Ishikawa (cell line): ENCODE data around the gene SHC1.

Experiments
- CEBPB ChIP-seq: IDR thresholded peaks from 2 replicates; pipeline ENCODE4 v1.6.1; 2012
- CREB1 ChIP-seq: IDR thresholded peaks from 2 replicates; pipeline ENCODE4 v1.6.1; 2012; ENCODE audit warnings: low read depth
- EGR1 ChIP-seq: IDR thresholded peaks from 2 replicates; pipeline ENCODE4 v1.6.1; 2012
- EP300 ChIP-seq: IDR thresholded peaks from 2 replicates; pipeline ENCODE4 v1.6.1; 2012; ENCODE audit warnings: borderline replicate concordance
- FOXM1 ChIP-seq: IDR thresholded peaks from 2 replicates; pipeline ENCODE4 v1.6.1; 2012; ENCODE audit warnings: low read depth, borderline replicate concordance
- MAX ChIP-seq: IDR thresholded peaks from 2 replicates; pipeline ENCODE4 v1.6.1; 2012
- NFIC ChIP-seq: IDR thresholded peaks from 2 replicates; pipeline ENCODE4 v1.6.1; 2012
- RAD21 ChIP-seq: IDR thresholded peaks from 2 replicates; pipeline ENCODE4 v1.6.1; 2012; ENCODE audit warnings: low read depth
- TAF1 ChIP-seq: IDR thresholded peaks from 2 replicates; pipeline ENCODE4 v1.6.1; 2012; ENCODE audit warnings: low read depth, mild to moderate bottlenecking
- TCF12 ChIP-seq: IDR thresholded peaks from 2 replicates; pipeline ENCODE4 v1.6.1; 2012; ENCODE audit warnings: low read depth
- TEAD4 ChIP-seq: IDR thresholded peaks from 2 replicates; pipeline ENCODE4 v1.6.1; 2012
- YY1 ChIP-seq: IDR thresholded peaks from 2 replicates; pipeline ENCODE4 v1.6.1; 2012; ENCODE audit warnings: low read depth
- ZBTB7A ChIP-seq: IDR thresholded peaks from 2 replicates; pipeline ENCODE4 v1.6.1; 2012; ENCODE audit warnings: low read depth
- TF ChIP-seq, protein P1 (sequence below): IDR thresholded peaks from 2 replicates; pipeline ENCODE4 v1.6.1; 2012
- TF ChIP-seq, protein P2 (sequence below): IDR thresholded peaks from 2 replicates; pipeline ENCODE4 v1.6.1; 2012; ENCODE audit warnings: low read depth, mild to moderate bottlenecking

Gene SHC1

DNA sequence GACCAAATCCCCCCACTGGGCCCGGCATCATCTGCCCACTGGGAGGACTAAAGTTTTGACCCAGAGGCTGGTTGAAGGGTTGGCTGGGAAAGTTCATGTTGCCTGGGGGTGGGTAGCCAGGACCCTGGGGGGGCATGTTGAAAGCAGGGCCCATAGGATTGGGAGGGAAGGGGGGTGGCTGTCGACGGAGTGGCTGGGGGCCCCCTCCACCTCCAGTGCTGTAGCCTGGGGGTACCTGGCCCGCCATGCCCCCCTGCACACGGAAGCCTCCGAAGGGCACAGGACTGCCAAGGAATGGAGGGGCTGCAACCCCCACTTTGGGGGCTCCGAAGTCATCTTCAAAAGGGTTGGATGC is 11.1 kb downstream of the SHC1 start:
- TF ChIP-seq ZBTB7A, result no peak
- TF ChIP-seq EGR1, result no peak
- no peak for TF ChIP-seq YY1
- TF ChIP-seq, protein P1, sequence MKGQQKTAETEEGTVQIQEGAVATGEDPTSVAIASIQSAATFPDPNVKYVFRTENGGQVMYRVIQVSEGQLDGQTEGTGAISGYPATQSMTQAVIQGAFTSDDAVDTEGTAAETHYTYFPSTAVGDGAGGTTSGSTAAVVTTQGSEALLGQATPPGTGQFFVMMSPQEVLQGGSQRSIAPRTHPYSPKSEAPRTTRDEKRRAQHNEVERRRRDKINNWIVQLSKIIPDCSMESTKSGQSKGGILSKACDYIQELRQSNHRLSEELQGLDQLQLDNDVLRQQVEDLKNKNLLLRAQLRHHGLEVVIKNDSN, result no peak
- TF ChIP-seq CEBPB, result no peak
- no peak for TF ChIP-seq CREB1
- TF ChIP-seq EP300, result no peak
- TF ChIP-seq NFIC, result no peak
- TF ChIP-seq, protein P2, sequence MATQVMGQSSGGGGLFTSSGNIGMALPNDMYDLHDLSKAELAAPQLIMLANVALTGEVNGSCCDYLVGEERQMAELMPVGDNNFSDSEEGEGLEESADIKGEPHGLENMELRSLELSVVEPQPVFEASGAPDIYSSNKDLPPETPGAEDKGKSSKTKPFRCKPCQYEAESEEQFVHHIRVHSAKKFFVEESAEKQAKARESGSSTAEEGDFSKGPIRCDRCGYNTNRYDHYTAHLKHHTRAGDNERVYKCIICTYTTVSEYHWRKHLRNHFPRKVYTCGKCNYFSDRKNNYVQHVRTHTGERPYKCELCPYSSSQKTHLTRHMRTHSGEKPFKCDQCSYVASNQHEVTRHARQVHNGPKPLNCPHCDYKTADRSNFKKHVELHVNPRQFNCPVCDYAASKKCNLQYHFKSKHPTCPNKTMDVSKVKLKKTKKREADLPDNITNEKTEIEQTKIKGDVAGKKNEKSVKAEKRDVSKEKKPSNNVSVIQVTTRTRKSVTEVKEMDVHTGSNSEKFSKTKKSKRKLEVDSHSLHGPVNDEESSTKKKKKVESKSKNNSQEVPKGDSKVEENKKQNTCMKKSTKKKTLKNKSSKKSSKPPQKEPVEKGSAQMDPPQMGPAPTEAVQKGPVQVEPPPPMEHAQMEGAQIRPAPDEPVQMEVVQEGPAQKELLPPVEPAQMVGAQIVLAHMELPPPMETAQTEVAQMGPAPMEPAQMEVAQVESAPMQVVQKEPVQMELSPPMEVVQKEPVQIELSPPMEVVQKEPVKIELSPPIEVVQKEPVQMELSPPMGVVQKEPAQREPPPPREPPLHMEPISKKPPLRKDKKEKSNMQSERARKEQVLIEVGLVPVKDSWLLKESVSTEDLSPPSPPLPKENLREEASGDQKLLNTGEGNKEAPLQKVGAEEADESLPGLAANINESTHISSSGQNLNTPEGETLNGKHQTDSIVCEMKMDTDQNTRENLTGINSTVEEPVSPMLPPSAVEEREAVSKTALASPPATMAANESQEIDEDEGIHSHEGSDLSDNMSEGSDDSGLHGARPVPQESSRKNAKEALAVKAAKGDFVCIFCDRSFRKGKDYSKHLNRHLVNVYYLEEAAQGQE, result no peak
- no peak for TF ChIP-seq TCF12
- TF ChIP-seq TEAD4, result no peak
- TF ChIP-seq TAF1, result no peak
- TF ChIP-seq MAX, result no peak
- no peak for TF ChIP-seq FOXM1
- no peak for TF ChIP-seq RAD21

DNA sequence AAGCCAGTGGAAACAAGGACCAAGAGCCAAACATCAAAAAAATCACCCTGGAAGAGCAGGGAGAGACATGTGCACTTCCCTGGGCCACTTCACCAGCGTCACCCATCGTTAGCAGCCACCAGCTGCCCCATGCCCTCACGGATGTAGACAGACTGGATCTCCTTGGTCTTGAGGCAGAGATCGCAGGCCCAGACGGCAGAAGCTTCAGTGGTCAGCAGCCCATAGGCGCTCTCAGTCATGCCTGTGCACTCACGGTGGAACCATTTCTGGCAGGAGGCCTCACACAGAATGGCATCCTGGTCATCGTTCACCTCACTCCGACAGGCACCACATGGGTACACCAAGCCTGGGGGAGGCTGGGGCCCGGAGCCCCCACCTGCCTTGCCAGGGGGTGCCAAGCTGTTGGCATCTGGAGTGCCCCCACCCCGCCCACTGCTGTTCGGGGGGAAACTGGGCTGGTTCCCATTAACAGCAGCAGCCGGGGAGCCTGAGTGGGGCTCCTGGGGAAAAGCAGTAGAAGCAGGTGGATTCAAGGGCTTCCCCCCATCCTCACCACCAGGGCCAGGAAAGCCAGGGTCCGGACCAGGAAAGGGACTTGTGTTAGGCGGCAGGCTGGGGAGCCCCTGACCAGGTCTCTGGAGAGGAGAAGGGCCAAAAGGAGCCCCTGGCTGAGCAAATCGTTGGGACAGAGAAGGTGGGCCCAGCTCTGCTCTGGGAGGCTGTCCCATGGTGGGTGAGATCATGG is 11.7 kb downstream of the SHC1 start:
- TF ChIP-seq ZBTB7A, result no peak
- TF ChIP-seq TAF1, result no peak
- TF ChIP-seq, protein P2, result no peak
- TF ChIP-seq YY1, result no peak
- TF ChIP-seq RAD21, result no peak

DNA sequence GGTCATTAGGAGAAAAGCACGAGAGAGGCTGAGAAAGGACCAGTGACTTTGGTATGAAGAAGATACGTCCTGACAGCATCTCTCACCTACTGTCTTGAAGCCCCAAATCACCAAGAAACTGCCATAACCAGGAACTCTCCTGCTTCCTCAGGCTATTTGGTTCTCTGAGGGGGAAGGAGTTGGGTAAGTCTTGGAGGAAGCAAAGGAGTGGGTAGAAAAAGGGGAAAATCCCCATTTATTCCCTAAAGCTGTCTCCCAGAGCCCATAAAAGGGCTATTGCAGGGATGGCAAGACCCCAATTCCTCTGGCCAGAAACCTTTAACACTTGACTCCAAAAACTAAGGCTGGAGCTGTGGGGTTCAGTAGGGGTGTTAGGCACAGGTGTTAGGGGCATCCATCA is 12.5 kb downstream of the SHC1 start:
- no peak for TF ChIP-seq TAF1
- TF ChIP-seq CEBPB, result no peak
- no peak for TF ChIP-seq EP300
- TF ChIP-seq EGR1, result no peak
- no peak for TF ChIP-seq MAX
- TF ChIP-seq YY1, result no peak

GRCh38 chr1:154957091-154957657 is 13.4 kb downstream of the SHC1 start:
- TF ChIP-seq RAD21 (no peak), NFIC (no peak), MAX (no peak), TAF1 (no peak), CREB1 (no peak), CEBPB (no peak), EP300 (no peak), TCF12 (no peak), EGR1 (no peak), ZBTB7A (no peak)
- TF ChIP-seq, protein P2, result no peak
- TF ChIP-seq, protein P1, result no peak

DNA sequence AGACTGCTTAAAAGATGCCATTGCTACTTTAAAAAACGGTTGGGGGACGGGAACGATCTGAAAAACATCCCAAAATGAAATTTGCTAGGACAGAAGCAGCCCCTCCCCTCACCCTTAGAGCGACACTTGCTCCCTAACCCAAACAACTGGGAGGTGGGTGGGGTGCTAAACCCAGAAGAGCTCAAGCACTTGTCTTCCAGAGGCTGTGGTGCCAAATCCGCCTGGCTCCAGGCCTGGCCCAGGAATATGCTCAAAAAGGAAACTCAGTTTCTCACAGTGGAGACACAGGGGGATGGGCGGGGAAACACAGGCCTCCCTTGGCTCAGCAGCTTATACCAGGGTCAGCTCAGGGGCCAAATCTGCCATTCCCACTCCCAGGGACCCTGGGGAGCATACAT is 14.0 kb downstream of the SHC1 start:
- 0 out of 2 replicates have a peak, but pooled peaks have one; percentile 1 for TF ChIP-seq MAX
- TF ChIP-seq YY1, result no peak
- TF ChIP-seq FOXM1, result 0 out of 2 replicates have a peak, but pooled peaks have one; percentile 10
